K562 (cell line): ENCODE results near the gene LRRC70. TPM values are rescaled to one million over a fixed set of nuclear protein-coding genes. Genes with fewer than 3 reads are reported as not detected.

Experiments used
- CHD7 ChIP-seq: fragments of 200-600 bp; sonication (generic); IDR thresholded peaks from one replicate; pipeline ENCODE4 v1.6.1; 2012; ENCODE audit warnings: mild to moderate bottlenecking, low read depth, low read length, inconsistent platforms
- polyA plus RNA-seq, 8 experiments: library from polyadenylated mRNA; depleted of rRNA in 4 of 8; stranded (reverse) in 5 of 8; unstranded in 3 of 8; fragments of >200 nt; fragmentation: Nextera tagmentation in 2 of 8; fragmentation: Illumina TruSeq in 1 of 8; extraction: Ambion mirVana in 2 of 8; extraction: Trizol in 1 of 8; gene quantifications; 2 replicates each; pipeline versions ENCODE4 v1.2.1 to v1.2.3, GENCODE V29; 2011 to 2014; ENCODE audit warnings: inconsistent platforms in 1 of 8, missing spikeins in 1 of 8
- total RNA-seq, 7 experiments: library from RNA; depleted of rRNA in 6 of 7; stranded (reverse); fragments of >200 nt in 6 of 7; fragmentation: Illumina TruSeq in 2 of 7; extraction: Trizol in 2 of 7; gene quantifications; 2 replicates each; pipeline versions ENCODE4 v1.2.1 to v1.2.3, GENCODE V29; 2011 to 2021; ENCODE audit warnings: low replicate concordance in 1 of 7

The LRRC70 gene
- total and polyA plus RNA-seq, 9 of the 15 experiments (the other 6 are each of a cell fraction or from before 2014, with no cell fraction given) = 0.21 to 2.1 (median 0.73) TPM

DNA sequence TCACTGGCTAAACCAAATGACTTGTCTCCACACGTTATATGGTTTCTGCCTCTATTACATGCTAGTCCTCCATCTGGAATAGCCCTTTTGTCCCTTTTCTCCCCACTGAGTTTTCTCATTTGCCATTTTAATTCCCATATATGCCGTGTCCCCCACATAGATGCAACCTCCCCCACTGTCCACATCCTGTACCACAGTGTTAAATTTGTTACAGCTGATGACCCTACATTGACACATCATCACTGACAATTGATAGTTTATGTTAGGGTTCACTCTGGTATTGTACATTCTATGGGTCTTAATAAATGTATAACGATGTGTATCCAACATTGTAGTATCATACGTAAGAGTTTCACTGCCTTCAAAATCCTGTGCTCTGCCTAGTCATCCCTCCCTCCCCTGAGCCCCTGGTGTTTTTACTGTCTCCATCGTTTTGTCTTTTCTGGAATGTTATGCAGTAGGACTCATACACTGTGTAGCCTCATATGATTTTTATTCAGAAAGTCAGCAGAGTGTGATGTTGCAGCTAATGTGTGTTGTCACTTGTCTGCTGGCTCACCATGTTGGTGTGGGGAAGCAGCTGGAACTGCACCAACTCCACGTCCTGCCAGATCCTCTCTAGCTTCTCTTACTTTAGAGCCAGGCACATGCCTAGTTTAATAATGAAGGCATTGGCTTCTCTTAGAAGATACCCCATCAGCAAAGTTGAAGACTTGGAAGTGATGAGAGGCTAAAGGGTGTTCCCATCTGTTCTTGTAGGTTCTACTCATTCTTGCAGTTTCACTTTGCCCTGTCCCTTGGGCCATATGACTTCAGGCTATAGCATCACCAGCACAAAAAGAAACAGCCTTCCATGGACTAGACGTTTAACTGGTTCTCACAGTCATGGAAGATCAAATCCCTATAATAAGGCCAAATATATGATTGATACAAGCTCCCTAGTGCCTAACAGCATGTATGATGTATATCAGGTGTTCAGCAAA is 30.2 kb downstream of the LRRC70 start (continued):
- TF ChIP-seq CHD7 = no peak
